Measurements from ENCODE around the gene APOO.

DNA sequence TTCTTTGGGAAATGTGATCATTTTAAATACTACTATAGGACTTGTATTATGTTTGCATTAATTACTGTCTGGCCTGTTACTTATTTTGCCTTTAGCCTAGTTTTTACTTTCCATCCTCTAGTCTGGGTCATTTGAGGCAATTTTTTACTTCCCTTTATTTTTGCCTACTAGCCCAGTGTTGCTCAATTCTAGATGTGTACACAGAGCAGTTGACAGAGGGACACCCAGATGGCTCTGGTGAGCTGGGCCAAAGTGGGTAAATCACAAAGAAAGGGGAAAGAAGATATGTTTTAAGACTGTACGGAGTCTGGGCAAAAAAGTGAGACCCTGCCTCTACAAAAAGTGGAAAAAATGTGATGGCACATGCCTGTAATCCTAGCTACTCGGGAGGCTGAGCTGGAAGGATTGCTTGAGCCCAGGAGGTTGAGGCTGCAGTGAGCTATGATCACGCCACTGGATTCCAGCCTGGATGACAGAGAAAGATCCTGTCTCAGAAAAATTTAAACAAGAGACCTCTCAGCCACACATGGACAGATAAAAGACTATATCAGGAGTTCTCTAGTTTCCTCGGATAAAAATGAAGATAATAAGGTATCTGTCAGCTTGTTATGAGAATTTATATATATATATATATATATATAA, 35.7 kb downstream of the APOO start:
- TF ChIP-seq, protein P1, sequence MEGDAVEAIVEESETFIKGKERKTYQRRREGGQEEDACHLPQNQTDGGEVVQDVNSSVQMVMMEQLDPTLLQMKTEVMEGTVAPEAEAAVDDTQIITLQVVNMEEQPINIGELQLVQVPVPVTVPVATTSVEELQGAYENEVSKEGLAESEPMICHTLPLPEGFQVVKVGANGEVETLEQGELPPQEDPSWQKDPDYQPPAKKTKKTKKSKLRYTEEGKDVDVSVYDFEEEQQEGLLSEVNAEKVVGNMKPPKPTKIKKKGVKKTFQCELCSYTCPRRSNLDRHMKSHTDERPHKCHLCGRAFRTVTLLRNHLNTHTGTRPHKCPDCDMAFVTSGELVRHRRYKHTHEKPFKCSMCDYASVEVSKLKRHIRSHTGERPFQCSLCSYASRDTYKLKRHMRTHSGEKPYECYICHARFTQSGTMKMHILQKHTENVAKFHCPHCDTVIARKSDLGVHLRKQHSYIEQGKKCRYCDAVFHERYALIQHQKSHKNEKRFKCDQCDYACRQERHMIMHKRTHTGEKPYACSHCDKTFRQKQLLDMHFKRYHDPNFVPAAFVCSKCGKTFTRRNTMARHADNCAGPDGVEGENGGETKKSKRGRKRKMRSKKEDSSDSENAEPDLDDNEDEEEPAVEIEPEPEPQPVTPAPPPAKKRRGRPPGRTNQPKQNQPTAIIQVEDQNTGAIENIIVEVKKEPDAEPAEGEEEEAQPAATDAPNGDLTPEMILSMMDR (IDR thresholded peaks at IDR 0.05; ENCODE audit: low read length) = no peak
- TF ChIP-seq EZH2 (IDR thresholded peaks at IDR 0.05; ENCODE audit: borderline replicate concordance, low read length) = no peak

All from OCI-LY1 (cell line).